Stomach (tissue), 4 donors: ENCODE data around the gene STX2.

Source experiments
- CTCF ChIP-seq, 7 experiments: fragments of 450-650 bp in 4 of 7; fragments of 200-600 bp in 3 of 7; sonication (generic) in 3 of 7; IDR thresholded peaks; one replicate each; pipeline ENCODE4 v1.5.1; 2016 to 2019; ENCODE audit warnings: antibody characterized with exemption in 7 of 7, control low read depth in 2 of 7, mild to moderate bottlenecking in 1 of 7
- EP300 ChIP-seq: sonication (generic); formaldehyde crosslinking; IDR thresholded peaks from one replicate; pipeline ENCODE4 v1.6.1; 2017; ENCODE audit warnings: antibody characterized with exemption
- POLR2A ChIP-seq, 4 donors: fragments of 450-650 bp; IDR thresholded peaks; one replicate each; pipeline ENCODE4 v1.6.1; 2016; ENCODE audit warnings: antibody characterized with exemption in 4 of 4, control low read depth in 2 of 4, mild to moderate bottlenecking in 1 of 4, moderate library complexity in 1 of 4
- POLR2AphosphoS5 ChIP-seq, 3 donors: sonication (generic); formaldehyde crosslinking; IDR thresholded peaks; one replicate each; pipeline ENCODE4 v1.6.1; 2016; ENCODE audit warnings: antibody characterized with exemption in 3 of 3

DNA sequence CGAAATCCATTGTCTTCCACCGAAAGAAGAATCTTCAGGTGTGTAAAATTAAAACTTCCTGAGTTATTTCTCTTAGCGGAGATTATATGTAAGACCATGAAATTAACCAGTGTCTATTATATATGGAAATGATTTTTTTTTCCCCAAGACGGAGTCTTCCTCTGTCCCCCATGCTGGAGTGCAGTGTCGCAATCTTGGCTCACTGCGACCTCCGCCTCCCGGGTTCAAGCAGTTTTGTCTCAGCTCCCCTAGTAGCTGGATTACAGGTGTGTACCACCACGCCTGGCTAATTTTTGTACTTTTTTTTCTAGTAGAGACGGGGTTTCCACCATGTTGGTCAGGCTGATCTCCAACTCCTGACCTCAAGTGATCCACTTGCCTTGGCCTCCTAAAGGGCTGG is 35.6 kb upstream of the STX2 start:
- TF ChIP-seq CTCF (IDR thresholded peaks at IDR 0.05) (no peak), POLR2AphosphoS5 (IDR thresholded peaks at IDR 0.05) (no peak), POLR2A (IDR thresholded peaks at IDR 0.05) (no peak), EP300 (no peak)
